Cardiac fibroblast (primary cell): ENCODE data around the gene PTPRN2.
"Not testable (repeated sequence)": the region's sequence is repeated elsewhere in the genome, so short reads cannot be mapped to it uniquely, and the experiment has no call there.

Experiments used
- DNase-seq, 2 donors: peaks; one replicate each; pipeline versions ENCODE4 v3.0.0 to v3.0.0-alpha.2; 2010; ENCODE audit warnings: low read depth in 2 of 2
- H3K4me3 ChIP-seq, 2 donors: replicated peaks in 1 of 2; 1 replicate in 1 of 2; 2 replicates in 1 of 2; pipeline ENCODE4 v1.5.1; 2011; ENCODE audit warnings: low read depth in 2 of 2, low read length in 2 of 2, mild to moderate bottlenecking in 2 of 2, moderate library complexity in 1 of 2
- CTCF ChIP-seq: IDR thresholded peaks from one replicate; pipeline ENCODE4 v1.5.1; 2011; ENCODE audit warnings: low read depth, mild to moderate bottlenecking, low read length, inconsistent platforms

Gene PTPRN2

GRCh38 chr7:158301207-158301606 is 286.4 kb downstream of the PTPRN2 start:
- H3K4me3 ChIP-seq = no peak overlapping the region
- DNase-seq = no peak
- no peak for TF ChIP-seq CTCF

GRCh38 chr7:158300427-158300826 is 287.2 kb downstream of the PTPRN2 start:
- no peak for DNase-seq
- H3K4me3 ChIP-seq = no peak overlapping the region
- TF ChIP-seq CTCF = no peak

- H3K4me3 ChIP-seq = no peak overlapping the region
Observed at GRCh38 chr7:158299607-158300006, 288.0 kb downstream of the PTPRN2 start.

GRCh38 chr7:158296798-158297104 is 290.9 kb downstream of the PTPRN2 start:
- H3K4me3 ChIP-seq = no peak overlapping the region
- DNase-seq = no peak
- TF ChIP-seq CTCF = no peak

More at GRCh38 chr7:158299607-158300006, 288.0 kb downstream of the PTPRN2 start:
- DNase-seq = no peak
- no peak for TF ChIP-seq CTCF

GRCh38 chr7:158295966-158296797 is 291.4 kb downstream of the PTPRN2 start:
- no peak for DNase-seq
- no peak overlapping the region for H3K4me3 ChIP-seq
- no peak for TF ChIP-seq CTCF

GRCh38 chr7:158294468-158295215 is 293.0 kb downstream of the PTPRN2 start:
- not testable (repeated sequence) for DNase-seq, H3K4me3 ChIP-seq

GRCh38 chr7:158292948-158293347 is 294.7 kb downstream of the PTPRN2 start:
- no peak for DNase-seq
- TF ChIP-seq CTCF = no peak
- H3K4me3 ChIP-seq = no peak overlapping the region
